DND-41 (cell line): Measurements from ENCODE around the gene AGAP1.

Source experiments
- ATAC-seq: fragments of 200-7000 bp; cut with Tn5 transposase; 3 replicates; pipeline ENCODE4 v1.9.1; 2021; ENCODE audit warnings: low read depth; ENCODE audit not compliant: insufficient read depth
- DNase-seq: peaks from one replicate; pipeline ENCODE4 v3.0.0-alpha.2; 2020
- H2AFZ ChIP-seq: 2 replicates; pipeline ENCODE4 v1.6.0; 2012; ENCODE audit warnings: low read depth, low read length
- H3K27ac ChIP-seq: 2 replicates; pipeline ENCODE4 v1.5.1; 2012; ENCODE audit warnings: low read length, inconsistent platforms
- H3K27me3 ChIP-seq: fragments of 200-600 bp; sonication (generic); 2 replicates; pipeline ENCODE4 v1.6.0; 2012; ENCODE audit warnings: low read length, mild to moderate bottlenecking, inconsistent platforms; ENCODE audit not compliant: insufficient read depth, poor library complexity
- H3K36me3 ChIP-seq: 2 replicates; pipeline ENCODE4 v1.5.1; 2012; ENCODE audit warnings: low read length, inconsistent platforms; ENCODE audit not compliant: insufficient read depth
- H3K4me1 ChIP-seq: 2 replicates; pipeline ENCODE4 v1.5.1; 2012; ENCODE audit warnings: mild to moderate bottlenecking, low read length; ENCODE audit not compliant: insufficient read depth
- H3K4me2 ChIP-seq: 2 replicates; pipeline ENCODE4 v1.6.0; 2012; ENCODE audit warnings: mild to moderate bottlenecking, moderate library complexity, low read length, inconsistent platforms; ENCODE audit not compliant: insufficient read depth
- H3K4me3 ChIP-seq, 2 experiments: fragments of 200-600 bp in 1 of 2; shearing (Covaris generic) in 1 of 2; 2 replicates each; pipeline ENCODE4 v1.5.1; 2012 to 2016; ENCODE audit warnings: inconsistent platforms in 2 of 2, low read length in 2 of 2, mild to moderate bottlenecking in 2 of 2, low read depth in 1 of 2, moderate library complexity in 1 of 2
- H3K79me2 ChIP-seq: 2 replicates; pipeline ENCODE4 v1.6.0; 2012; ENCODE audit warnings: low read length, inconsistent platforms; ENCODE audit not compliant: insufficient read depth
- H3K9ac ChIP-seq: 2 replicates; pipeline ENCODE4 v1.6.0; 2012; ENCODE audit warnings: low read depth, mild to moderate bottlenecking, inconsistent platforms, low read length, moderate library complexity
- H3K9me3 ChIP-seq: 2 replicates; pipeline ENCODE4 v1.5.1; 2012; ENCODE audit warnings: low read length, moderate library complexity, mild to moderate bottlenecking, inconsistent platforms; ENCODE audit not compliant: insufficient read depth, severe bottlenecking
- H4K20me1 ChIP-seq: 2 replicates; pipeline ENCODE4 v1.6.0; 2012; ENCODE audit warnings: low read length; ENCODE audit not compliant: insufficient read depth
- CTCF ChIP-seq: IDR thresholded peaks from 2 replicates; pipeline ENCODE4 v1.5.1; 2012; ENCODE audit warnings: borderline replicate concordance, low read length, moderate library complexity, mild to moderate bottlenecking; ENCODE audit not compliant: poor library complexity, severe bottlenecking; ENCODE audit errors: extremely low read depth
- EZH2 ChIP-seq: IDR thresholded peaks from 3 replicates; pipeline ENCODE4 v1.6.1; 2012; ENCODE audit warnings: borderline replicate concordance, low read depth, mild to moderate bottlenecking, moderate library complexity, low read length, inconsistent platforms; ENCODE audit not compliant: severe bottlenecking

The AGAP1 gene

DNA sequence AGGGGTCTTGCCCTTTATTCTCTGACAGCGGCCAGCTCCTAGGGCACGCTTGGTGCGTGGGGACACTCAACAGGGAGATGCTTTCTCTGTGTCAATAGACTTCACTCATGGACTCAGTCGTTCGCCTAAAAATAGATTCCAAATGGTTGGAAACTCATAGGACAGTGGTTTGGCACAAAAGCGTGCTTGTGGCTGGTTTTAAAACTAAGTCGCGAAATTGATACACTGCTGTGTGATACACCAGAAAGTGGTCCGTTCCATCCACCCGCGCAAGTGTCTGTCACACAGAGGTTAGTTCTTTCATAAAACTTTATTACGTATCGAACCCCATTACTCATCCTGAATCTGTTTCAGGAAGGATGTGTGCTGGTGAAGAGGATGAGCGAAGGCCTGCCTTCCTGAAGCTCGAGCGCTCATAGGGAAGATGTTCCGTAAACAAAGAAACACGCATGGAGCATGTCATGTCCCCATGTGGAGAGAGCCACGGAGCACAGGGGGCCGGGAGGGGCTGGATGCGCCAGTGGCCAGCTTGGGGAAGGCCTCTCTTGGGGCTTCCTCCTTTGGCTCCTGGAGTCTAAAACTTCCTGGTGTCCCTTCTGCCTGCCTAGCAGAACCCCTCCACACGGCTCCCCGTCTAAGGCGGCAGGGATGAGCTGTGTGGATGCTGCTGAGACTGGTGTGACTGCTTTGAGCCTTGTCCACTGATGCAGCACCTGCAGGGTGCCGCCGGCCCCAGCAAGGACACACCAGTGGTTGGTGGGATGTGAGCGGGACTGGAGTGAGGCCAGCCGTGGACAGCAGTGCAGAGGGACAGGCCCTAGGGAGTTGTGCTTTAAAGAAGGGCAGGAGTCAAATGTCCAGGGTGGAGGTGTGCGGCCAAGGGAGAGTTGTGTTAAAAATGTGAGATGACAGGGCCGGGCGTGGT, 467.1 kb downstream of the AGAP1 start:
- Histone ChIP-seq H3K79me2 (no peaks in the 10 kb centered on the region), H4K20me1 (peaks cover 19% of the 10 kb centered on the region), H3K9me3 (no peaks in the 10 kb centered on the region), H3K27me3 (no peaks in the 10 kb centered on the region), H2AFZ (no peak overlapping the region), H3K9ac (no peak overlapping the region), H3K27ac (no peak overlapping the region), H3K36me3 (no peaks in the 10 kb centered on the region), H3K4me1 (no peaks in the 10 kb centered on the region), H3K4me3 (no peak overlapping the region), H3K4me2 (no peak overlapping the region)
- no peak for TF ChIP-seq CTCF
- no peak for TF ChIP-seq EZH2
- ATAC-seq (no peak), DNase-seq (no peak)

- Histone ChIP-seq H3K79me2 (no peaks in the 10 kb centered on the region), H3K27me3 (no peaks in the 10 kb centered on the region), H3K9ac (no peak overlapping the region), H4K20me1 (peaks cover 12% of the 10 kb centered on the region), H3K4me2 (no peak overlapping the region), H3K9me3 (no peaks in the 10 kb centered on the region), H3K27ac (no peak overlapping the region), H3K4me3 (no peak overlapping the region), H3K36me3 (no peaks in the 10 kb centered on the region), H2AFZ (no peak overlapping the region), H3K4me1 (no peaks in the 10 kb centered on the region)
- ATAC-seq: no peak
- DNase-seq: no peak
- TF ChIP-seq EZH2 (no peak), CTCF (no peak)
Observed at GRCh38 chr2:235961711-235962110, 467.9 kb downstream of the AGAP1 start.

- Histone ChIP-seq H3K36me3 (peaks cover 4% of the 10 kb centered on the region; the same call in 1 of the 2 replicates), H4K20me1 (peaks cover 12% of the 10 kb centered on the region), H3K9me3 (no peaks in the 10 kb centered on the region), H3K4me1 (no peaks in the 10 kb centered on the region), H3K9ac (no peak overlapping the region), H3K79me2 (no peaks in the 10 kb centered on the region), H3K27ac (no peak overlapping the region), H3K4me3 (no peak overlapping the region), H3K27me3 (no peaks in the 10 kb centered on the region), H2AFZ (no peak overlapping the region), H3K4me2 (no peak overlapping the region)
- no peak for TF ChIP-seq CTCF
- no peak for TF ChIP-seq EZH2
- ATAC-seq (no peak), DNase-seq (no peak)
Observed at GRCh38 chr2:235963853-235964577, 470.2 kb downstream of the AGAP1 start.
